ENCODE measurements around the gene P2RY2.

DNA sequence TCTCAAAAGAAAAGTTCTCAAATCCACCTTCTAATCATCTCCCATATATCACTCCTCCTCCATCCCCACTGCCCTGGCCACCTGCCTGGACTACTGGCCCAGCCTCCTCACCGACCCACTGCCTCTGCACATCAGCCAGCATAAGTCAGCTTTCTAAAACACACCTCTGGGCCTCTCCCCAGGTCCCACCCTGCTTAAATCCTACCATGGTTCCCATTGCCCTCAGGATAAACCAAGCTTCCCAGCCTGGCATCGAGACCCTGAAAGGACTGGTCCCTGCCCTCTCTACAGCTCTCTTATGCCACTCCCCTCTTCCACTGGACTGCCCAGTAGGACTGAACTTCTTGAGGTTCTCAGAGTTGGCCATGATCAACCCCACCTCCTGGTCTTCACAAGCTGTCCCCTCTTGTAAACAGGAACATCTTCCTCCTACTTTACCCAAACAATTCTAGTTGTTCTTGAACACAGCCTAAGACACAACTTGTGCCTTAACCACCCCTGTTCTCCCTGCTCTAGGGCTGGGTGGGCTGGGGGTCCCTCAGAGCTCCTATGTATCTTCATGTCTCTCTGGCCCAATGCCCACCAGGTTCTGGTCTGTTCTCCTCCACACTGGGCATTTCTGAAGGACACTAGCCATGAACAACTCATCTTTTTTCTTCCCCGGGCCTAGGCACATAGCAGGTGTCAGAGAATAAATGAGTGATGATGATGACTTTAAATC, 41.5 kb downstream of the P2RY2 start:
- TF ChIP-seq POLR2AphosphoS5 (IDR thresholded peaks at IDR 0.05; ENCODE audit: low read depth, low read length) = no peak
- no peak for TF ChIP-seq SIN3A (IDR thresholded peaks at IDR 0.05; ENCODE audit: borderline replicate concordance, insufficient read depth, low read length)
